SK-MEL-5 (cell line): Measurements from ENCODE around the gene NR5A2. TPM values are rescaled to one million over a fixed set of nuclear protein-coding genes. Genes with fewer than 3 reads are reported as not detected.
"Not testable (repeated sequence)": the region's sequence is repeated elsewhere in the genome, so short reads cannot be mapped to it uniquely, and the experiment has no call there.

ENCODE experiments used
- DNase-seq: peaks from one replicate; pipeline ENCODE4 v3.0.0-alpha.2; 2016; ENCODE audit warnings: low read depth, low spot score
- in situ Hi-C: cut with HindIII; loops from 2 replicates; pipeline ENCODE4 v1.10.0; 2016; ENCODE audit warnings: low sequenced_read_pairs, high pct_unique_total_duplicates, low pct_unique_long_range_greater_than_20kb
- total RNA-seq: library from RNA; depleted of rRNA; stranded (reverse); fragments of >200 nt; shearing (Covaris generic); gene quantifications from 2 replicates; pipeline ENCODE4 v1.2.3, GENCODE V29; 2014

Gene NR5A2
- total RNA-seq, 1 experiment from 2014 or later, result 2.7 TPM

DNA sequence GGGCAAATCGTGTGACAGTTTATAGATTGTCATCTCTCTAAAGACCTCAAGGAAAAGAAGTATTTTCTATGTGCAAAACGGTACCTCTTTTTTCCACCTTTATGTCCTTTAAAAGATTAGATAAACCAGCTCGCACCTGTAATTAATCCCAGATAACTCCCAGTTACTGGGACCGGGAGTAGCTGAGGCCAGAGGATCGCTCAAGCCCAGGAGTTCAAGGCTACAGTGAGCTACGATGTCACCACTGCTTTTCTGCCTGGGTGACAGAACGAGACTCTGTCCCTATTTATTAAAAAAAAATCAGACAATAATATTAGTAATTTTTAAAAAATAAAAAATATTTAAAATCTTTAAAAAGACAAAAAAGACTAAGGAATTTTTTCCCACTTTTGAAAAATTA lies 141.4 kb downstream of the NR5A2 start:
- in situ Hi-C loops, result no loop called here
- no peak for DNase-seq

DNA sequence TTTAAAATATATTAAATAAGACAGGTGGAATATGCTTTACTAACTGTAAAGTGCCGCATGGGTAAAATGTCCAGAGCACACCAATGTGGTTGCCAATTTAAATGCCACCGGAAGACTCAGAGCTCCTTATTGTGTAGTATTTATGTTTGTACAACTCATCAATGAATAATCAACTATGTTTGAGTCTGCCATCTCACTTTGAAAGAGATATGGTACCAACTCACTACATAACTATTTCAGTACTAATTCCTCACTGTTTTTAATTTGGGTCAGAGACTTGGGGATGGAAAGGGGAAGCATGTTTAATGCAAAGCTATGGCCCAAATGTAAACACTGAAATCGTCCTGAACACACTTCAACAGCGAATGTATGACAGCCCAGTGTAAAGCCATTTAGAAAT lies 144.8 kb downstream of the NR5A2 start:
- DNase-seq, result no peak

DNA sequence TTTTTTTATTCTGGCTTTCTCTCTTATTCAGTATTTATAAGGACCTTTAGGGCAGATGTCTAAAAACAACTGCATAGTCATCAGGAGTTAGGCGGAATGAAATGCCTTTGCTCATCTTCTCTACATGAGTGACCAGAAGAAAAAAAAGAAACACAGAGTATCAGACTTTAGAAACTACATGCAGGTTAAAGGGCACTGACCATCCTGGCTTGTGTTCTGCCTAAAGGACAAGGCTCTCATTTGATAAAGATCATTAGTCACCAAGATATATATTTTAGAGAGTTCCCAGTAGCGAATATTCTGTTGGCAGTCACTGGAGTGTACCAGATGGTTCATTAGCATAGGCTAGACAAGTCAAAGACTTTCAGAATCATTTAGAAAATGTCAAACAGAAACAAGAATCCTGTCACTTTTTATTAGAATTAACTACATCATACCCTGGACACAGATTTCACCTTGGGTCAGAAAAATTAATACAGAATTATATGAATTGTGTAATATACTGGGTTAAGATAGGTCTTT lies 145.6 kb downstream of the NR5A2 start:
- in situ Hi-C loops, result no loop called here
- no peak for DNase-seq

More for the DNA sequence above, 144.8 kb downstream of the NR5A2 start:
- in situ Hi-C loops, result no loop called here

DNA sequence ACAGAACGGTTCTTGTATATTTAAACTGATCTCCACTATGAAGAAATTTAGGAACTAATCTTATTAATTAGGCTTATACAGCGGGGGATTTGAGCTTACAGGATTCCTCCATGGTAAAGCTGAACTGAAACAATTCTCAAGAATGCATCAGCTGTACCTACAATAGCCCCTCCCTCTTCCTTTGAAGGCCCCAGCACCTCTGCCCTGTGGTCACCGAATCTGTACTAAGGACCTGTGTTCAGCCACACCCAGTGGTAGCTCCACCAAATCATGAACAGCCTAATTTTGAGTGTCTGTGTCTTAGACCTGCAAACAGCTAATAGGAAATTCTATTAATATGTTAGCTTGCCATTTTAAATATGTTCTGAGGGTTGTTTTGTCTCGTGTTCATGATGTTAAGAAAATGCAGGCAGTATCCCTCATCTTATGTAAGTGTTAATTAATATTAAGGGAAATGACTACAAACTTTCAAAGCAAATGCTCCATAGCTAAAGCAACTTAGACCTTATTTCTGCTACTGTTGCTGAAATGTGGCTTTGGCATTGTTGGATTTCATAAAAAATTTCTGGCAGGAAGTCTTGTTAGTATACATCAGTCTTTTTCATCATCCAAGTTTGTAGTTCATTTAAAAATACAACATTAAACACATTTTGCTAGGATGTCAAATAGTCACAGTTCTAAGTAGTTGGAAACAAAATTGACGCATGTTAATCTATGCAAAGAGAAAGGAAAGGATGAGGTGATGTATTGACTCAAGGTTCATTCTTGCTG lies 147.2 kb downstream of the NR5A2 start:
- in situ Hi-C loops, result no loop called here
- no peak for DNase-seq

DNA sequence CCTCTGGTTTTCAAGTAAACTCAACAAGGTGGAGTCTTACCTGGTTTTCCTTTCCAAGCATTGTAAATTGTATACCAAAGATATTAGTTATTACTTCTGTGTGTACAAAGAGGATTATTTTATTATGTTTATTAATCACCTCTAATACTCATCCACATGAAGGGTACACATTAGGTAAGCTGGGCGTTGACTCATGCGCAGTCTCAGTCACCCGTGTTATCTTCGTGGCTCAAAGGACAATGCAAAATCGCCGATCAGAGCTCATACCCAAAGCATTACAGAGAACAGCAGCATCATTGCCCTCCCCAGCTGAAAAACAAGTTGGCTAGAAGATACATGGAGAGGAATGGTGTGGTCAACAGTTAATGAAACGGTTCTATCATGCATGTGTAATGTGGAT lies 148.7 kb downstream of the NR5A2 start:
- no peak for DNase-seq
- in situ Hi-C loops, result no loop called here

DNA sequence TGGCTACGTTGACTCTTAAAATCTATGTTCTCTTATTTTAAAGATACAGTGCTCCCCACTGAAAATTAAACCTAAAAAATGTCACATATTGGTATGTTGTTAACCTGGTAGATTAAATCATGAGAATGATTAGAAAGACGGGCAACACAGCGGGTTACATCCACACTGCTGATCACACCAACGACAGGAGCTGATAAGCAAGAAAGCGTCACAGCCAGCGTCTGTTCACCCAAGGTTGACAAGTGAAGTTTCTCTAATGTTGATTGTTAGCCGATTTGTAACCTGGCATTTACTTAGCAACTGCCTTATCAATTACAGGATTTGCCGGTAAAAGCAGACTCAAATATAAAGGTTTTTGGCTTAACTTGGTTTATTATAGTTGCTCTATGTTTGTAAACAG lies 149.3 kb downstream of the NR5A2 start:
- in situ Hi-C loops, result no loop called here
- no peak for DNase-seq

DNA sequence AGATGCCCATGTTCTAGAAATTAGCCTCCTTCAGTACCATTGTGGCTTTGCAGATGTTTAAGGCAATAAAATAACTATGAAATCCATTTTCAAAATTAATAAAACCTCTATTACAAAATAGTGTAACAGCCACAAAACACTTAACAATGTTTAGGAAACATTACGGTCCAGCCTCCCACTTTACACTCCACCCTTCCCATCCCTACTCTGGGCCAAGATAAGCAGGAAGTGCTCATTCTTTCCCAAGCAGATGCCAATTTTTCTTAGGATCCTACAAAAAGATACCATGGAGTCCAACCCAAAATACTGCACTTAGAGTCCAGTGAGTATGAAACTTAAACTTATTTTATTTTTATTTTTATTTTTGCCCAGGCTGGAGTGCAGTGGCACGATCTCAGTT lies 150.8 kb downstream of the NR5A2 start:
- DNase-seq, result no peak
- in situ Hi-C loops, result no loop called here

DNA sequence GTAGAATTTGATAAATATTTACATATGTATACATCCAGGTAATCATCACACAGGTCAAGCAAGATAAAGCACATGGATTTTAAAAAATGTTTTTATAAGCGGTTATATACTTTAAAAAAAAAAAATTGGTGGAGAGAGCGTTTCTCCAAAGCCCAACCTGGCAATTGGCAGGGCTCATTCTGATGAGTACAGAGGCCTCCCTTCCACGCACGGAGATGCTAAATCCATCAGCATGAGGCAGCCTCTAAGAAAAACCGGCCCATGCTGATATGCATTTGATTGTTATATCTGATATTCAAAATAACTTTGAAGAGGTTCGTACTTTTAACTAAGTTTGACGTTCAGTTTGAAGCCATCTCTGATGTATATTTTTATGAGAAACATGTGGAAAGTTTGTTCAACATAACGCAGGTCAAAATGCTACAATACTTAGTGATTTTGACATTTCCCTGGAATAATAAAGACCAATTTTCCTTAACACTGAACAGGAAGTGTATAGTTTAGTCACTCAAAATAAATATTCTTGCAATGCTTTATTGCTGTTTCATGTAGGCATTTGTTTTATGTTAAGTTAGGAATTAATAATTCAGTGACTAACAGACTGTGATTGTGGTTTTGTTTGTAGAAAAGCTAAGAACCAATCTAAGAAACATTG lies 151.7 kb downstream of the NR5A2 start:
- DNase-seq, result no peak
- in situ Hi-C loops, result no loop called here

DNA sequence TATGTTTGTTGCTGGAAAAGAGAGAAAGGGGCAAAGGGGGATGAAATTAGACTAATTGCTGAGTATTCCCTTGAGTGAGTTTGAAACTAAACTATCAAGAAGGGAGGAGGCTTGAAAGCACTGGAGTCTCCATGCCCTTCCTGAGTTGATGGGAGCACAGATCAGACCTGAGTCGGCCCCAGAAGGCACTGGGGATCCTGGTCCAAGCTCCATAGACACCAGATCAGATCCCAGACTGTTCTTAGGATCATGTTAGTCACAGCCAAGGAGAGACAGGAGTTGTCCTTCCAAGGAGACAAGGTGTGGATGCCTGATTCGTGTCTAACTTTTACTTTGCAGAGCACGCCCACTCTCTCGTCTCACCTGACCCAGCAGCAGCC lies 152.3 kb downstream of the NR5A2 start:
- DNase-seq, result no peak
- in situ Hi-C loops, result no loop called here

DNA sequence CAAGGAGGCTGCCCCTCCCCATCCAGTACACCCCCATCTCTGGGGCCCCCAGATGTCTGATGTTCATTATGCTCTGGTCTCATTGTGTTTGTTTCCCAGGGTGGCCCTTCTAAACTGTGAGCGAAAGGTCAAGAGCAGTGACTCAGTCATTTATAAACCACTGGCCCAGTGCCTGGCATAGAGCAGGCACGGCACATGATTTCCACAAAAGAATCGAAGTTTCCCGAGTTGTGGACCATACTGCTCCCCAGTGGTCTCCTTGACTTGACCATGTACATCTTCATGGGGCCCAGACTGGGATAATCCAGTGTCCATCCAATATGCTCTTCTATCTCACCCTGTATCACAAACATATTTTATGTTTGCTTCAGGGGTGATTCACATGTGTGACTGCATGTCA lies 153.3 kb downstream of the NR5A2 start:
- in situ Hi-C loops, result no loop called here

DNA sequence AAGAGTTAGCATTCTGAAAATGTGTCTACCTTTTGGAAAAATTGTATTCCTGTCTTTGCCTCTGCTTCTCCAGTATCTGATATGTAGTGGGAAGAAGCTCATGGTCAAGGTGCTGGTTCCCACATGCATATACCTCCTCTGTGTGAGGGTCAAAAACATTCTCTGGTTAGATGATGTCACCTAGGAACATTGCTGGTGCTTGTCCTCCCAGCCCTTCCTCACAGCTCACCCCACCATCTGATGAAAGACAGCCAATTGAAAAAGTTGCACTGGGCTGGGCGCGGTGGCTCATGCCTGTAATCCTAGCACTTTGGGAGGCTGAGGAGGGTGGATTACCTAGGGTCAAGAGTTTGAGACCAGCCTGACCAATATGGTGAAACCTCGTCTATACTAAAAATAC lies 154.4 kb downstream of the NR5A2 start:
- DNase-seq, result no peak
- in situ Hi-C loops, result no loop called here

More for the DNA sequence above, 153.3 kb downstream of the NR5A2 start:
- DNase-seq, result peak; percentile 84

DNA sequence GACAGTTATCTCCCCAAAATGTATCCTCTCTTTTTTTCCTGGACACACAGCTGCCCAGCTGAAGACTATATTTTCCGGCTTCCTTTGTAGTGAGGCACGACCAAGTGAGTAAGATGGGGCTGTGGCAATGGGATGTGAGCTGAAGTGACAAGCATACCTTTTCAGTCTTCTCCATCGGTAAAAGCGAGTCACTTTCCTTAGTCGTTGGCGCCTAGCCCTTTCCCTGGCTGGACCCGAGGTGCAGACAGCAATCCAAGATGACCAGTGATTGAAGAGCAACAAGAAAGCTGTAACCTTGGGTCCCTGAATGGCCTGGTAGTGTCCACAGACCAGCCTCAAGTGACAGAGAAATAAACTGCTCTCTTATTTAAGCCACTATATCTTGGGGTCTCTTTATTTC lies 155.2 kb downstream of the NR5A2 start:
- in situ Hi-C loops, result no loop called here
- no peak for DNase-seq

DNA sequence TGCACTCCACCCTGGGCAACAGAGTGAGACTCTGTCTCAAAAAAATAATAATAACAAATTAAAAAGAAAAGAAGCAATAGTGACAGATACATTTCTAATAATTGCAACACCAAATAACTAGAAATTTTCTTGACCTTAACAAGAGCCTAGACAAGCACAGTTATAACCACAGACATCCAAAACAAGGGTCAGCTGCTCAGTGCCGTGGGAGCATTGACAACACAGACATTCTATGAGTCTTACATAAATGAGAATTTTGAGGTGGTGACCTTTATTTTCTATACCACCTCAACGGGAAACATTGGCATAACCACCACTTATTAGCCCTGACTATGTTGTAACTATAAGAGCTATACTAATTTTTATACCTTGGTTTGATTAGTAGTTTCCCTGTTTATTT lies 156.1 kb downstream of the NR5A2 start:
- peak; percentile 49 for DNase-seq
- in situ Hi-C loops, result no loop called here

DNA sequence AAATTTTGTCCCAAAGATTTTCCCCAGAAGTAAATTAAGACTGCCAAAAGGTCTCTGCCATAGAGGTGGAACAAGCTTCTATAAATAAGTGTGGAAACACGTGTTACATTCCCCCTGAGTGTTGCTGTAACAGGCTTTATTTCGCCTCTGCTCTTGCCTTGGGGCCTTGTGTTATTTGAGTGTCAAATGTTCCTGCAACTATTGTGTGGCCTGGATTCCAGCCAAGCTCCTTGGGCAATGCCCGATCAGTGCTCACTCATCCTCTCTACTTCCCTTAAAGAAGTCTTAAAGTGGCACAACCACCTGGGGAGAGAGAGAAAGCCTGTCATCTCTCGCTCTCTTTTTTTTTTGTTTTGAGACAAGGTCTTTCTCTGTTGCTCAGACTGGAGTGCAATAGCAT lies 156.7 kb downstream of the NR5A2 start:
- in situ Hi-C loops, result no loop called here
- DNase-seq, result peak; percentile 88

DNA sequence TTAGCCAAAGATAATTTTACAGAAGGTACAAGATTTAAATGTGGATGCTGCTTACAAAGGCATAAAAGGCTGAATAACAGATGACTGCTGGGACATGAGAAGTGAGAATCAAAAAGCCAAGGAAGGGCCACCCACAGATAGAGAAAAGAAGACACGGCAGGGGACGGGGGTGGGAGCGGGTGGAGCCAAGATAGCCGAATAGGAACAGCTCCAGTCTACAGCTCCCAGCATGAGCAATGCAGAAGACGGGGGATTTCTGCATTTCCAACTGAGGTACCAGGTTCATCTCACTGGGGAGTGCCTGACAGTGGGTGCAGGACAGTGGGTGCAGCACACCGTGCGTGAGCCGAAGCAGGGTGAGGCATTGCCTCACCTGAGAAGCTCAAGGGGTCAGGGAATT lies 157.7 kb downstream of the NR5A2 start:
- in situ Hi-C loops, DNase-seq: not testable (repeated sequence)

DNA sequence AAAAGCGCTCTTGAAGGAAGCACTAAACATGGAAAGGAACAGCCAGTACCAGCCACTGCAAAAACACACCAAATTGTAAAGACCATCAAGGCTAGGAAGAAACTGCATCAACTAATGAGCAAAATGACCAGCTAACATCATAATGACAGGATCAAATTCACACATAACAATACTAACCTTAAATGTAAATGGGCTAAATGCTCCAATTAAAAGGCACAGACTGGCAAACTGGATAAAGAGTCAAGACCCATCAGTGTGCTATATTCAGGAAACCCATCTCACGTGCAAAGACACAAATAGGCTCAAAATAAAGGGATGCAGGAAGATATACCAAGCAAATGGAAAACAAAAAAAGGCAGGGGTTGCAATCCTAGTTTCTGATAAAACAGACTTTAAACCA lies 159.8 kb downstream of the NR5A2 start:
- DNase-seq, in situ Hi-C loops: not testable (repeated sequence)

DNA sequence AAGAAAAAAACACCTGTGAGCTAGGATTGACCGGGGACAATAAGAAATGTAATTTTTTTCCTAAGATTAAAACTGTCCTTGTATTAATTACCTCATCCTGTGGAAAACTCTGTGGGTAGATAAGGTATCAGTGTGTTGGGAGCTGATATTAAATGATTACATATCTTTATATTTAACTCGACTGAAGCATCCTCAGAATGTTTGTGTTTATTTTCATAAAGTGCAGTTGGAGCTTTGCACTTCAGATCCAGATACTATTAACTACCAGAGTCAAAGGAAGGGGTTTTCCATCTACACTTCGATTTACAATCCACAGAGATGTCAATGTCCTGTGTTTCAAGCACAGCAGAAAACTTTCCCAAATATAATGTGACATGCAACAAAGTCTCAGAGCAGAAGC lies 164.5 kb downstream of the NR5A2 start:
- no peak for DNase-seq
- in situ Hi-C loops, result no loop called here

DNA sequence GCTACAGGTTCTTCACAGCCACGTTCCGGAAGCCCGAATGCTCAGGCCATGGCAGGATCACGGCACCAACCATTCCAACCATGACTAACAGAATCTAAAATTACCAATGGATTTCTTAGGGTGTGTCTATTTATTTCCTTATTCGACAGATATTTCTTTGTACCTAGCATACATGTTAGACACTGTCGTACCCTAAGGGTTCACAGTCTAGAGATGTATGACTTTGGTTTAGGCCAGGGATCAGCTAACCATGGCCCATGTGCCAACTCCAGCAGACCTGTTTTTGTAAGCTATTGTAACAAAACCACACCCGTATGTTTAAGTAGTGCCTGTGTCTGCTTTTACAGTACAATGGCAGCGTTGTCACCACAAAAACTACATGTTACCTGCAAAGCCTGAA lies 167.0 kb downstream of the NR5A2 start:
- in situ Hi-C loops, result no loop called here
- no peak for DNase-seq

DNA sequence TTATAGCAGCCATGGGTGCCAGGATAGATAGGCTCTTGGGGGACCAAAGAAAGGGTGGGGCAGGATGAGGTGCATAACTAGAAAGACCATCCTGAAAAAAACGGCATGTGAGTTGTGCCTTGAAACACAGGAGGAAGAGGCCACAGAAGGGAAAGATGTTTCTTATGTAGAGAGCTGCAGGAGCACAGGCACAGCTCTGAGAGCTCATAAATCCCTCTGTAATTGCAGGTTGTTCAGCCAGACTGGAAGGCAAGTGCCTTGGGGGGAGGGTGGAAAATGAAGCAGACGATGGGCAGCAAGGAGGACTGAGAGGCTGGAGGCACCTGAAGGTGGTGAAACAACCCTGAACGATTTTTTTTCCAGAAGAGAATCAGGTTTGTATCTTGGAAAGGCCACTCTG lies 170.7 kb downstream of the NR5A2 start:
- in situ Hi-C loops, result no loop called here
- no peak for DNase-seq
